Lung (tissue), 10 donors: ENCODE data around the gene GGTLC2. TPM values are rescaled to one million over a fixed set of nuclear protein-coding genes. Genes with fewer than 3 reads are reported as not detected.
"Not testable (repeated sequence)": the region's sequence is repeated elsewhere in the genome, so short reads cannot be mapped to it uniquely, and the experiment has no call there.

Experiments used
- ATAC-seq: fragments of 200-7000 bp; cut with Tn5 transposase; one replicate; pipeline ENCODE4 v1.9.1; 2020; ENCODE audit warnings: moderate number of reproducible peaks; ENCODE audit not compliant: insufficient read depth, low FRiP score
- DNase-seq, 3 donors: peaks; one replicate each; pipeline ENCODE4 v3.0.0-alpha.2; 2013 to 2017
- H3K27ac ChIP-seq, 2 donors: one replicate each; pipeline ENCODE4 v1.5.1; 2013; ENCODE audit warnings: mild to moderate bottlenecking in 2 of 2, moderate library complexity in 2 of 2, control low read depth in 1 of 2, inconsistent platforms in 1 of 2, low read depth in 1 of 2, low read length in 1 of 2
- H3K27me3 ChIP-seq, 3 donors: one replicate each; pipeline ENCODE4 v1.5.1; 2013; ENCODE audit warnings: low read length in 2 of 3; ENCODE audit not compliant: control insufficient read depth in 3 of 3, insufficient read depth in 3 of 3
- H3K36me3 ChIP-seq, 4 donors: one replicate each; pipeline ENCODE4 v1.5.1; 2013; ENCODE audit warnings: low read length in 4 of 4, mild to moderate bottlenecking in 1 of 4, moderate library complexity in 1 of 4; ENCODE audit not compliant: control insufficient read depth in 4 of 4, insufficient read depth in 4 of 4
- H3K4me1 ChIP-seq, 5 donors: one replicate each; pipeline ENCODE4 v1.5.1; 2013; ENCODE audit warnings: low read length in 5 of 5, mild to moderate bottlenecking in 2 of 5, moderate library complexity in 1 of 5; ENCODE audit not compliant: control insufficient read depth in 5 of 5, insufficient read depth in 5 of 5
- H3K4me3 ChIP-seq: one replicate; pipeline ENCODE4 v1.5.1; 2013; ENCODE audit warnings: mild to moderate bottlenecking, control low read depth, moderate library complexity
- H3K9ac ChIP-seq, 2 donors: one replicate each; pipeline ENCODE4 v1.5.1; 2013; ENCODE audit warnings: low read length in 2 of 2, control low read depth in 1 of 2; ENCODE audit not compliant: insufficient read depth in 1 of 2
- H3K9me3 ChIP-seq, 4 donors: one replicate each; pipeline ENCODE4 v1.5.1; 2013; ENCODE audit warnings: low read length in 3 of 4, mild to moderate bottlenecking in 1 of 4, moderate library complexity in 1 of 4; ENCODE audit not compliant: control insufficient read depth in 4 of 4, insufficient read depth in 3 of 4
- WGBS, 2 donors: extraction: QIAGEN DNeasy Blood & Tissue Kit; methylation state at CpG; one replicate each; pipeline ENCODE4 v1.1.7; 2013; 5-methylcytosine and 5-hydroxymethylcytosine counted together
- polyA plus RNA-seq, 2 donors: library from polyadenylated mRNA; stranded (reverse); fragments of 200-250 nt; gene quantifications; one replicate each; pipeline ENCODE4 v1.2.1, GENCODE V29; 2013
- total RNA-seq, 2 donors: library from RNA; depleted of rRNA in 1 of 2; stranded (reverse); fragments of >200 nt in 1 of 2; gene quantifications; one replicate each; pipeline ENCODE4 v1.2.1, GENCODE V29; 2014 to 2021
- donor health status: Bipolar disorder and iron deficiency.
- donor health status: healthy.
- donor health status: DM: yes; HTN: yes; CAD: no.

GGTLC2 gene
- total and polyA plus RNA-seq, 4 donors = 0.56 to 7.0 (median 0.80) TPM; not detected in 1

- not testable (repeated sequence) for DNase-seq, H3K9ac ChIP-seq, H3K9me3 ChIP-seq, H3K4me3 ChIP-seq, H3K27me3 ChIP-seq, H3K36me3 ChIP-seq, ATAC-seq, H3K27ac ChIP-seq, H3K4me1 ChIP-seq
- WGBS, 2 donors = 88 to 90% methylated on average over 14 of the region's 14 CpGs
Measured at GRCh38 chr22:22633533-22633932, 10.9 kb upstream of the GGTLC2 start.

- not testable (repeated sequence) for H3K36me3 ChIP-seq, H3K4me1 ChIP-seq, ATAC-seq, H3K9ac ChIP-seq, DNase-seq, H3K4me3 ChIP-seq, H3K9me3 ChIP-seq, H3K27me3 ChIP-seq, H3K27ac ChIP-seq
- WGBS, 2 donors = 3 to 23% methylated on average over 3 to 6 of the region's 7 CpGs
Measured at GRCh38 chr22:22636260-22636659, 8.2 kb upstream of the GGTLC2 start.

GRCh38 chr22:22638313-22638712 is 6.1 kb upstream of the GGTLC2 start:
- not testable (repeated sequence) for H3K9ac ChIP-seq, H3K27me3 ChIP-seq, H3K4me3 ChIP-seq, DNase-seq, H3K27ac ChIP-seq, ATAC-seq, H3K9me3 ChIP-seq, H3K4me1 ChIP-seq, H3K36me3 ChIP-seq
- 67 to 82% methylated on average over 4 to 10 of the region's 17 CpGs for WGBS, 2 donors

GRCh38 chr22:22642255-22642654 is 2.2 kb upstream of the GGTLC2 start:
- not testable (repeated sequence) for H3K4me3 ChIP-seq, H3K4me1 ChIP-seq, H3K9me3 ChIP-seq, H3K36me3 ChIP-seq, H3K27ac ChIP-seq, H3K9ac ChIP-seq, H3K27me3 ChIP-seq, DNase-seq, ATAC-seq
- 95 to 96% methylated on average over 9 of the region's 10 CpGs for WGBS, 2 donors

GRCh38 chr22:22645969-22646368 is 1.6 kb downstream of the GGTLC2 start:
- DNase-seq, H3K27me3 ChIP-seq, H3K36me3 ChIP-seq: not testable (repeated sequence)

GRCh38 chr22:22647952-22648351 is 3.5 kb downstream of the GGTLC2 start:
- not testable (repeated sequence) for ATAC-seq, H3K4me3 ChIP-seq, H3K36me3 ChIP-seq, H3K27ac ChIP-seq, H3K9ac ChIP-seq, H3K4me1 ChIP-seq, H3K27me3 ChIP-seq, DNase-seq, H3K9me3 ChIP-seq
- 34 to 67% methylated on average over 8 to 12 of the region's 12 CpGs for WGBS, 2 donors

More at GRCh38 chr22:22645969-22646368, 1.6 kb downstream of the GGTLC2 start:
- H3K9ac ChIP-seq, H3K4me1 ChIP-seq, H3K27ac ChIP-seq, H3K4me3 ChIP-seq, H3K9me3 ChIP-seq, ATAC-seq: not testable (repeated sequence)
- 80% methylated on average over 4 of the region's 4 CpGs; no CpG with 5 or more reads in 1 of the 2 donors for WGBS, 2 donors

- H3K27ac ChIP-seq, DNase-seq, H3K36me3 ChIP-seq, H3K27me3 ChIP-seq, H3K4me1 ChIP-seq, H3K4me3 ChIP-seq, ATAC-seq, H3K9ac ChIP-seq, H3K9me3 ChIP-seq: not testable (repeated sequence)
- WGBS, 2 donors = 87 to 94% methylated on average over 6 to 8 of the region's 9 CpGs
Measured at GRCh38 chr22:22648863-22649536, 4.6 kb downstream of the GGTLC2 start.

GRCh38 chr22:22649761-22650160 is 5.3 kb downstream of the GGTLC2 start:
- WGBS, 2 donors = 32 to 43% methylated on average over 7 of the region's 8 CpGs
- not testable (repeated sequence) for H3K9ac ChIP-seq, H3K4me3 ChIP-seq, H3K27me3 ChIP-seq, DNase-seq, H3K4me1 ChIP-seq, H3K27ac ChIP-seq, H3K36me3 ChIP-seq, ATAC-seq, H3K9me3 ChIP-seq
